Gastroesophageal sphincter (tissue), 3 donors: Measurements from ENCODE around the gene OTOP3.

ENCODE experiments used
- CTCF ChIP-seq, 4 experiments: fragments of 200-600 bp in 2 of 4; fragments of 450-650 bp in 2 of 4; sonication (generic) in 1 of 4; IDR thresholded peaks; one replicate each; pipeline ENCODE4 v1.5.1; 2017 to 2019; ENCODE audit warnings: antibody characterized with exemption in 4 of 4, mild to moderate bottlenecking in 2 of 4, moderate library complexity in 2 of 4
- POLR2AphosphoS5 ChIP-seq: sonication (generic); formaldehyde crosslinking; IDR thresholded peaks from one replicate; pipeline ENCODE4 v1.6.1; 2017; ENCODE audit warnings: antibody characterized with exemption

- no peak for TF ChIP-seq POLR2AphosphoS5
- no peak for TF ChIP-seq CTCF (IDR thresholded peaks at IDR 0.05)
Observed at GRCh38 chr17:74963656-74964055, 28.0 kb downstream of the OTOP3 start.
